Measurements from ENCODE around the gene NRDC. TPM values are rescaled to one million over a fixed set of nuclear protein-coding genes. Genes with fewer than 3 reads are reported as not detected.

The NRDC gene
- total and polyA plus RNA-seq, 2 of the 8 experiments (the other 6 are each of a cell fraction or from before 2014, with no cell fraction given): 70.2 to 182 TPM

DNA sequence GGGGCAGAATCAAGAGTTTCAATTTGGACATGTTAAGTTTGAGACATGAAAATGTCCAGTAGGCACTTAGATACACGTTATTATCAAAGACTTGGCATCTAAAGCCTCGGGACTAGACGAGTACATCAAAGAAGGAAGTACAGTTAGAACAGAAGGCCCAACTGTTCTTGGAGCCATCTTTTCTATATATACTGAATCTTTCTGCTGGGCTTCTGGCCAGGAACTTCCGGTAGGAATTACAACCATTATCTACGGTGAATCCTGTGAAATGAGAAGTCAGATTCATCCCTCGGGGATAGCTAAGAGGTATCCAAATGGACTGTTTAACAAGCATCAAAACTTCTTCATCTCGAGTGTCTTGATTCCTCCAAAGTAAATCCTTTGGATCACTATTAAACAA, 34.4 kb upstream of the NRDC start:
- no peak overlapping the region for H2AFZ ChIP-seq (ENCODE audit: low read length)
- no peak overlapping the region for H2BK120ac ChIP-seq (replicated peaks; ENCODE audit: low read depth, low read length)
- CTCF ChIA-PET (ENCODE audit: partially characterized antibody): interaction anchor here (1.6 to 4.1 kb wide), 4 partner anchors 13 to 85 kb away, joined by 3 to 15 read pairs (median 10); no protein-coding TSS in a partner anchor
- H3K4me3 ChIP-seq (ENCODE audit: extremely low read depth in 1 of 4, insufficient read depth in 2 of 4, low read depth in 3 of 4, low read length in 4 of 4): no peak overlapping the region
- H2AK5ac ChIP-seq (ENCODE audit: low read depth, low read length): no peak overlapping the region
- H4K20me1 ChIP-seq (replicated peaks in 1 of 2; ENCODE audit: control insufficient read depth in 1 of 2, insufficient read depth in 2 of 2, low read length in 2 of 2): no peaks in the 10 kb centered on the region
- DNase-seq (ENCODE audit: low read depth in 1 of 2, low spot score in 2 of 2) (no peak), FAIRE-seq (no peak)
- POLR2A ChIA-PET (ENCODE audit: partially characterized antibody): interaction anchor here (0.8 kb wide), 1 partner anchor 13 kb away, joined by 3 read pairs; no protein-coding TSS in a partner anchor
- no peak overlapping the region for H3K27ac ChIP-seq (ENCODE audit: low read depth, low read length)
- H2BK20ac ChIP-seq (ENCODE audit: low read length): no peak overlapping the region
- no peak overlapping the region for H3K4ac ChIP-seq (replicated peaks; ENCODE audit: insufficient read length, low read depth, low read length)
- TF ChIP-seq KDM4A (IDR thresholded peaks at IDR 0.05; ENCODE audit: low read depth, low read length, severe bottlenecking) (no peak), ATF2 (IDR thresholded peaks at IDR 0.05; ENCODE audit: low read length) (no peak)
- no peak overlapping the region for H2BK12ac ChIP-seq (ENCODE audit: low read depth, low read length)
- H3K56ac ChIP-seq (replicated peaks; ENCODE audit: insufficient read length, low read depth, low read length): no peak overlapping the region
- H3K27me3 ChIP-seq (replicated peaks in 1 of 4; ENCODE audit: control insufficient read depth in 3 of 4, extremely low read depth in 1 of 4, insufficient read depth in 3 of 4, low read length in 3 of 4): no peaks in the 10 kb centered on the region
- no peaks in the 10 kb centered on the region for H3K23me2 ChIP-seq (ENCODE audit: low read depth, low read length)
- H3K4me2 ChIP-seq (ENCODE audit: insufficient read depth in 1 of 2, low read depth in 2 of 2, low read length in 2 of 2): no peak overlapping the region
- H4K8ac ChIP-seq (ENCODE audit: extremely low read depth, insufficient read depth, low read length): no peak overlapping the region
- H2BK5ac ChIP-seq (ENCODE audit: low read depth, low read length): no peak overlapping the region
- H4K5ac ChIP-seq (ENCODE audit: insufficient read length, low read depth, low read length): no peak overlapping the region
- H3K79me2 ChIP-seq (ENCODE audit: control insufficient read depth in 1 of 2, insufficient read depth in 2 of 2, low read length in 2 of 2): no peaks in the 10 kb centered on the region
- no peak overlapping the region for H4K91ac ChIP-seq (replicated peaks; ENCODE audit: insufficient read length, low read length)
- H3K23ac ChIP-seq (ENCODE audit: insufficient read length): no peak overlapping the region
- no peak overlapping the region for H3K9ac ChIP-seq (replicated peaks in 1 of 4; ENCODE audit: extremely low read depth in 1 of 4, low read depth in 3 of 4, low read length in 3 of 4)
- H3K79me1 ChIP-seq (ENCODE audit: low read depth, low read length): no peaks in the 10 kb centered on the region
- H3K9me3 ChIP-seq (ENCODE audit: insufficient read depth in 2 of 2, low read depth in 1 of 2, low read length in 1 of 2): no peaks in the 10 kb centered on the region
- H3K18ac ChIP-seq (ENCODE audit: extremely low read depth, low read length): no peak overlapping the region
- peaks cover 2 to 16% (median 6%) of the 10 kb centered on the region in 4 experiments; a peak in 4 of 7 replicates for H3K4me1 ChIP-seq (replicated peaks in 1 of 4; ENCODE audit: control insufficient read depth in 3 of 4, insufficient read depth in 4 of 4, low read length in 3 of 4)
- WGBS, 2 experiments (ENCODE audit: extremely low coverage in 1 of 2, insufficient coverage in 1 of 2, insufficient read length in 1 of 2, insufficient replicate concordance in 2 of 2, low coverage in 1 of 2, low lambda C conversion rate in 2 of 2, missing lambda C conversion rate in 1 of 2): 94% methylated on average over 7 of the region's 7 CpGs; no CpG with 5 or more reads in 1 of the 2 experiments
- H3K36me3 ChIP-seq (ENCODE audit: control insufficient read depth in 2 of 4, insufficient read depth in 4 of 4, low read length in 3 of 4): peaks cover 0 to 38% (median 10%) of the 10 kb centered on the region in 4 experiments
- H2BK15ac ChIP-seq (ENCODE audit: low read length): no peak overlapping the region
- no peak overlapping the region for H3K14ac ChIP-seq (ENCODE audit: insufficient read length)

Data from H1 (cell line).